Body of pancreas (tissue), 4 donors: ENCODE measurements around the gene P2RX6. TPM values are rescaled to one million over a fixed set of nuclear protein-coding genes. Genes with fewer than 3 reads are reported as not detected.

Source experiments
- ATAC-seq: fragments of 150-250 bp; one replicate; pipeline ENCODE4 v1.9.1; 2016
- DNase-seq, 4 donors: peaks; one replicate each; pipeline ENCODE4 v3.0.0-alpha.2; 2019
- H3K27ac ChIP-seq, 4 donors: fragments of 200-600 bp; sonication (generic); 1 replicate in 3 of 4; 2 replicates in 1 of 4; pipeline versions ENCODE4 v1.5.1 to v1.6.1; 2016 to 2019; ENCODE audit warnings: mild to moderate bottlenecking in 1 of 4, mixed read lengths in 1 of 4, moderate library complexity in 1 of 4
- H3K27me3 ChIP-seq, 2 donors: fragments of 200-600 bp; sonication (generic); one replicate each; pipeline ENCODE4 v1.6.0; 2016; ENCODE audit warnings: mild to moderate bottlenecking in 1 of 2
- H3K36me3 ChIP-seq, 2 donors: fragments of 200-600 bp; sonication (generic); replicated peaks in 1 of 2; 2 replicates each; pipeline ENCODE4 v1.5.1; 2016; ENCODE audit warnings: low read depth in 2 of 2; ENCODE audit not compliant: insufficient read depth in 1 of 2
- H3K4me1 ChIP-seq: fragments of 200-600 bp; sonication (generic); one replicate; pipeline ENCODE4 v1.6.0; 2016
- H3K4me3 ChIP-seq, 2 donors: fragments of 200-600 bp; sonication (generic); 1 replicate in 1 of 2; 2 replicates in 1 of 2; pipeline ENCODE4 v1.5.1; 2016 to 2019
- H3K9me3 ChIP-seq, 3 donors: fragments of 200-600 bp; sonication (generic); 1 replicate in 2 of 3; 2 replicates in 1 of 3; pipeline ENCODE4 v1.5.1; 2016
- POLR2A ChIP-seq, 3 donors: fragments of 450-650 bp; IDR thresholded peaks; one replicate each; pipeline ENCODE4 v1.6.1; 2016; ENCODE audit warnings: antibody characterized with exemption in 3 of 3, mild to moderate bottlenecking in 2 of 3
- WGBS, 2 donors: methylation state at CpG; one replicate each; pipeline ENCODE4 v1.1.5; 2017; 5-methylcytosine and 5-hydroxymethylcytosine counted together
- intact Hi-C: fragments of 100-400 bp; cut with DNase I; formaldehyde crosslinking; loops from one replicate; pipeline ENCODE4 v1.15.1; 2023
- total RNA-seq, 2 donors: library from RNA; depleted of rRNA; stranded (reverse); fragments of >200 nt; gene quantifications; one replicate each; pipeline ENCODE4 v1.1.0, GENCODE V29; 2016
- TF ChIP-seq, protein P1 (sequence below), 7 experiments: fragments of 450-650 bp in 4 of 7; fragments of 200-600 bp in 3 of 7; sonication (generic) in 3 of 7; IDR thresholded peaks; one replicate each; pipeline ENCODE4 v1.5.1; 2016 to 2019; ENCODE audit warnings: antibody characterized with exemption in 7 of 7

P2RX6 gene
- total RNA-seq, 2 donors from 2014 or later, result not detected

DNA sequence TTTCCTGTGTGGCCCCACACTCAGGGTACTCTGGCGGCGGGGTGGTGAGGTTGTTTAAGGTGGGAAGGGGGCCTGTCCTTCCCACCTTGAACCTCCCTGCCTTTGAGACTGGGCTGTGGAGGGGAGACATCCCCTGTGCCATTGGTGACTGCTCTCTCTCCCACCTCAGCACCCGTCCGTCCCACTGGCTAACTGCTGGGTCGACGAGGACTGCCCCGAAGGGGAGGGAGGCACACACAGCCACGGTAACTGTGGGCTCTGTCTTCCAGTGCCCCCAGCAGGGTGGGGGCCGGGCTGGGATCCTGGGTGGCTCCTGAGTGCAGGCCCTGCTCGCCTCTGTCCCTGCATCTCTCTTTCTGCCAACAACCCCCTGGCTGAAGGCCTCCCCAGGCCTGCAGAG is 7.5 kb downstream of the P2RX6 start:
- H3K27me3 ChIP-seq, result no peaks in the 10 kb centered on the region
- no peak for TF ChIP-seq POLR2A (IDR thresholded peaks at IDR 0.05)
- H3K4me1 ChIP-seq, result no peaks in the 10 kb centered on the region
- WGBS, 2 donors, result 68 to 88% methylated on average over 2 to 10 of the region's 10 CpGs
- intact Hi-C loops, result no loop called here
- no peak overlapping the region for H3K27ac ChIP-seq
- H3K36me3 ChIP-seq, result no peaks in the 10 kb centered on the region
- no peak overlapping the region for H3K4me3 ChIP-seq
- no peaks in the 10 kb centered on the region for H3K9me3 ChIP-seq
- no peak for DNase-seq
- ATAC-seq, result no peak

DNA sequence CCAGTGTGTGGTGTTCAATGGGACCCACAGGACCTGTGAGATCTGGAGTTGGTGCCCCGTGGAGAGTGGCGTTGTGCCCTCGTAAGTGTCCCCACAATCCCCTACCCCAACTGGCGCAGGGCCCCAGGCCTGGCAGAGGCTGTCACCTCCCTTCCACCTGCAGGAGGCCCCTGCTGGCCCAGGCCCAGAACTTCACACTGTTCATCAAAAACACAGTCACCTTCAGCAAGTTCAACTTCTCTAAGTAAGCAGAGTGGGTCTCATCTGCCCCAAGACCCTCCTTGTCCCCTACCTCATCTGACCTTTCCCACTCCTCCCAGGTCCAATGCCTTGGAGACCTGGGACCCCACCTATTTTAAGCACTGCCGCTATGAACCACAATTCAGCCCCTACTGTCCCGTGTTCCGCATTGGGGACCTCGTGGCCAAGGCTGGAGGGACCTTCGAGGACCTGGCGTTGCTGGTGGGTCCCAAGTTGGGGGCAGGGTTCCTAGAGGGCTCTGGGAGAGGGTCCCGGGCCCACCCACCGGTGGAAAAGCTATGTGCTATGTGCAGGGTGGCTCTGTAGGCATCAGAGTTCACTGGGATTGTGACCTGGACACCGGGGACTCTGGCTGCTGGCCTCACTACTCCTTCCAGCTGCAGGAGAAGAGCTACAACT is 8.1 kb downstream of the P2RX6 start:
- H3K4me1 ChIP-seq, result no peaks in the 10 kb centered on the region
- intact Hi-C loops, result no loop called here
- DNase-seq, result no peak
- H3K36me3 ChIP-seq, result no peaks in the 10 kb centered on the region
- WGBS, 2 donors, result 64 to 69% methylated on average over 7 to 13 of the region's 13 CpGs
- no peak overlapping the region for H3K27ac ChIP-seq
- TF ChIP-seq, protein P1, sequence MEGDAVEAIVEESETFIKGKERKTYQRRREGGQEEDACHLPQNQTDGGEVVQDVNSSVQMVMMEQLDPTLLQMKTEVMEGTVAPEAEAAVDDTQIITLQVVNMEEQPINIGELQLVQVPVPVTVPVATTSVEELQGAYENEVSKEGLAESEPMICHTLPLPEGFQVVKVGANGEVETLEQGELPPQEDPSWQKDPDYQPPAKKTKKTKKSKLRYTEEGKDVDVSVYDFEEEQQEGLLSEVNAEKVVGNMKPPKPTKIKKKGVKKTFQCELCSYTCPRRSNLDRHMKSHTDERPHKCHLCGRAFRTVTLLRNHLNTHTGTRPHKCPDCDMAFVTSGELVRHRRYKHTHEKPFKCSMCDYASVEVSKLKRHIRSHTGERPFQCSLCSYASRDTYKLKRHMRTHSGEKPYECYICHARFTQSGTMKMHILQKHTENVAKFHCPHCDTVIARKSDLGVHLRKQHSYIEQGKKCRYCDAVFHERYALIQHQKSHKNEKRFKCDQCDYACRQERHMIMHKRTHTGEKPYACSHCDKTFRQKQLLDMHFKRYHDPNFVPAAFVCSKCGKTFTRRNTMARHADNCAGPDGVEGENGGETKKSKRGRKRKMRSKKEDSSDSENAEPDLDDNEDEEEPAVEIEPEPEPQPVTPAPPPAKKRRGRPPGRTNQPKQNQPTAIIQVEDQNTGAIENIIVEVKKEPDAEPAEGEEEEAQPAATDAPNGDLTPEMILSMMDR (IDR thresholded peaks at IDR 0.05), result no peak
- TF ChIP-seq POLR2A (IDR thresholded peaks at IDR 0.05), result no peak
- no peaks in the 10 kb centered on the region for H3K9me3 ChIP-seq
- ATAC-seq, result no peak
- no peak overlapping the region for H3K4me3 ChIP-seq
- H3K27me3 ChIP-seq, result no peaks in the 10 kb centered on the region

DNA sequence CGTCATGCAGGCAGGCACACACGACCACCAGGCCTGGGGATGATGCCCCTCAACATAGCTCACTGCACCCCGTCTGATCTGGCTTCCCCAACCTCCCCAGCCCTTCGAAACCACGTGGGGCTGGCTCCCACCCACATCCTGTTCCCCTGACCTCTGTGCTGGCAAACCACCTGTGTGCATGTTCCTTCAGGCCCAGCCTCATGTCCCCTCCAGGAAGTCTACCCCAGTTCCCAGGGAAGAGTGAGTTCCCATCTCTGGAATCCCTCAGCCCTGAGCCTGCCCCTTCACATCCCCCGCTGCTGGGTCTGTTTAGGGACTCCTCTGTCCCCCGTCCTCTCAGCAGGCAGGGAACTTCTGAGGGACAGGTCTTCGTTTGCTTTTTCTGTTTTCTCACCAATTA is 10.3 kb downstream of the P2RX6 start:
- DNase-seq (no peak), ATAC-seq (no peak)
- intact Hi-C loops, result no loop called here
- Histone ChIP-seq H3K9me3 (no peaks in the 10 kb centered on the region), H3K27me3 (no peaks in the 10 kb centered on the region), H3K4me3 (no peak overlapping the region), H3K27ac (no peak overlapping the region), H3K4me1 (no peaks in the 10 kb centered on the region), H3K36me3 (no peaks in the 10 kb centered on the region)
- 51 to 71% methylated on average over 8 of the region's 8 CpGs for WGBS, 2 donors
- no peak for TF ChIP-seq POLR2A (IDR thresholded peaks at IDR 0.05)
- TF ChIP-seq, protein P1 (IDR thresholded peaks at IDR 0.05), result no peak

DNA sequence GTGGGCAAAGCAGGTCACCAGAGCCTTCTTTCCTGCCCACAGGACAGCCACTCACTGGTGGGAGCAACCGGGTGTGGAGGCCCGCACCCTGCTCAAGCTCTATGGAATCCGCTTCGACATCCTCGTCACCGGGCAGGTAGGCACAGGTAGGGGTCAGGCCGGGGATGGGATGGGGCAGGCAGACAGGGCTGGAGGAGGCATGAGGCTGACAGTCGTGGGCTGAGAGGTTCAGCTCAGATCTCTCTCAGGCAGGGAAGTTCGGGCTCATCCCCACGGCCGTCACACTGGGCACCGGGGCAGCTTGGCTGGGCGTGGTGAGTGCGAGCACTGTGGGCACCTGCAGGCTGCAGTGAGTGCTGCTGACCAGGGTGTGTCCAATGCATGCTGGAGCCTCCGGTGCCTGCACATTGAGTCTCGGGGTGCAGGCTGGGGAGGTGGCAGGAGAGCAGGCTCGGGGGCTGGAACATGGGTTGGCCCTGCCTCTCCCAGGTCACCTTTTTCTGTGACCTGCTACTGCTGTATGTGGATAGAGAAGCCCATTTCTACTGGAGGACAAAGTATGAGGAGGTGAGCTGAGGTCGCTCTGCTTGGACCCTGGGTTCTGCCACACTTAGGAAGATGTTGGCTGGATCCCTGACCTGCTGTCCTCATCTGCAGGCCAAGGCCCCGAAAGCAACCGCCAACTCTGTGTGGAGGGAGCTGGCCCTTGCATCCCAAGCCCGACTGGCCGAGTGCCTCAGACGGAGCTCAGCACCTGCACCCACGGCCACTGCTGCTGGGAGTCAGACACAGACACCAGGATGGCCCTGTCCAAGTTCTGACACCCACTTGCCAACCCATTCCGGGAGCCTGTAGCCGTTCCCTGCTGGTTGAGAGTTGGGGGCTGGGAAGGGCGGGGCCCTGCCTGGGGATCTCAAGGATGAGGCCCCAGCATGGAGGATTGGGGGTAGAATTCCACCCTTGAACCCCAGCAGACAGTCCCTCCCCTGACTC is 11.1 kb downstream of the P2RX6 start:
- DNase-seq, result no peak
- H3K9me3 ChIP-seq, result no peaks in the 10 kb centered on the region
- H3K27me3 ChIP-seq, result no peaks in the 10 kb centered on the region
- intact Hi-C loops, result no loop called here
- no peaks in the 10 kb centered on the region for H3K4me1 ChIP-seq
- ATAC-seq, result no peak
- WGBS, 2 donors, result 82 to 83% methylated on average over 12 to 27 of the region's 27 CpGs
- TF ChIP-seq, protein P1 (IDR thresholded peaks at IDR 0.05), result no peak
- TF ChIP-seq POLR2A (IDR thresholded peaks at IDR 0.05), result no peak
- no peak overlapping the region for H3K4me3 ChIP-seq
- H3K27ac ChIP-seq, result no peak overlapping the region
- no peaks in the 10 kb centered on the region for H3K36me3 ChIP-seq
